ENCODE measurements around the gene WDR77. TPM values are rescaled to one million over a fixed set of nuclear protein-coding genes. Genes with fewer than 3 reads are reported as not detected.
A peak's percentile ranks its signal among the peaks of the same experiment; 100 is the strongest.

Gene WDR77
- total RNA-seq, result 10 to 100 TPM; 33.9 to 39.2 TPM

GRCh38 chr1:111448918-111449702 lies at the start of gene WDR77, which contains the start of gene ATP5PB:
TSS of gene WDR77 (minus strand) at chr1:111449256. CDS start at chr1:111449169, 87 bp downstream.
TSS of gene ATP5PB (plus strand) at chr1:111449464. CDS start at chr1:111449542, 78 bp downstream.
- ATAC-seq (peak; percentile 96 to 98), DNase-seq (ENCODE audit: low spot score in 2 of 2) (peak; percentile 82 to 95)
- Mint-ChIP-seq H3K27ac (peak within 1 kb of the TSS; percentile 96 to 100), H3K36me3 (peaks cover 43 to 50% of the 10 kb centered on the region in 2 donors), H3K9me3 (no peaks in the 10 kb centered on the region)

DNA sequence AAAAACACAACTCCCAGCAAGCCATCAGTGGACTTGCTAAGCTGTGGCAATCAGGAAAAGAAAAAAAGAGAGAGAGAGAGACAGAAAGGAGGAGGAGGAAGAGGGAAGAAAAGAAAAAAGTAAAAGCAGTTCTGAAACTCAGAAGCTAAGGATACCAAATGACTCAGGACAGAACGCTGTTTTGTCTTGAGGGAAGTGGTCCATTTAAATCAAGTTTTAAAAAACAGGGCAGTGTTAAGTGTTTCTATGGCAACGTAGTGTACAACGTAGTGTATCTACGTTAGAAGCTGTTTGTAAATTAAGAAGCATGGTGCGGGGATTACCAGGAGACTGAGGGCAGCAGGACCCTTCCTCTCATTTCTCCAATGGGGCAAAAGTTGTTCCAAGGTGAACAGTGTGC lies 48.5 kb upstream of the WDR77 start:
- ATAC-seq, result peak; percentile 73 to 87
- peak overlapping the region; percentile 17 to 78 for H3K27ac Mint-ChIP-seq
- peaks cover 0 to 37% of the 10 kb centered on the region in 2 donors for H3K36me3 Mint-ChIP-seq

GRCh38 chr1:111496398-111496797 lies 47.3 kb upstream of the WDR77 start:
- H3K36me3 Mint-ChIP-seq, result peaks cover 0 to 37% of the 10 kb centered on the region in 2 donors
- ATAC-seq (peak; percentile 75 to 77), DNase-seq (ENCODE audit: low spot score in 2 of 2) (no peak)
- H3K9me3 Mint-ChIP-seq, result peaks cover 10 to 32% of the 10 kb centered on the region in 2 donors
- peak overlapping the region in 1 of 2 donors; percentile 15 for H3K27ac Mint-ChIP-seq

More for the DNA sequence above, 48.5 kb upstream of the WDR77 start:
- peaks cover 10 to 32% of the 10 kb centered on the region in 2 donors for H3K9me3 Mint-ChIP-seq
- no peak for DNase-seq (ENCODE audit: low spot score in 2 of 2)

GRCh38 chr1:111491070-111491469 lies 42.0 kb upstream of the WDR77 start:
- DNase-seq (ENCODE audit: low spot score in 2 of 2) (no peak), ATAC-seq (no peak)
- Mint-ChIP-seq H3K9me3 (peaks cover 6 to 17% of the 10 kb centered on the region in 2 donors), H3K36me3 (peaks cover 0 to 21% of the 10 kb centered on the region in 2 donors), H3K27ac (no peak overlapping the region)

DNA sequence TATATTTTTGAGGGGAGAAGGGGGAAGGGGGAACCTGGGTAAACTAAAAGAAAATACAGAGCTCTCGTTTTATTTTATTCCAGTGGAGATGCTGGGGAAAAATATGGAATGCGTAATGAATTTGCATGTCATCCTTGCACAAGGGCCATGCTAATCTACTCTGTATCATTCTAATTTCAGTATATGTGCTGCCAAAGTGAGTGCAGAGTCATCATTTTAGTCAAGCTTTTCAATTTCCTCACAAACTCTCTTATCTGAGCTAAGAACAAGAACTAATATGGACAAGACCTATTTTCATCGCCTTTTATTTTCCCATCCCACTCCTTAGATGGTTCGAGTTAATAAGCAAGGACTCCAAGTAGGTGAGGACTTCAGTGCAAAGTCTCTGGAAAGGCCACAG lies 41.2 kb upstream of the WDR77 start:
- Mint-ChIP-seq H3K36me3 (peaks cover 0 to 14% of the 10 kb centered on the region in 2 donors), H3K9me3 (peaks cover 3 to 13% of the 10 kb centered on the region in 2 donors), H3K27ac (no peak overlapping the region)
- ATAC-seq (no peak), DNase-seq (ENCODE audit: low spot score in 2 of 2) (no peak)

- DNase-seq (ENCODE audit: low spot score in 2 of 2) (no peak), ATAC-seq (no peak)
- H3K27ac Mint-ChIP-seq, result no peak overlapping the region
- peaks cover 0 to 7% of the 10 kb centered on the region in 2 donors for H3K36me3 Mint-ChIP-seq
- H3K9me3 Mint-ChIP-seq, result peaks cover 1 to 11% of the 10 kb centered on the region in 2 donors
Observed at GRCh38 chr1:111489604-111490003, 40.5 kb upstream of the WDR77 start.

- Mint-ChIP-seq H3K36me3 (no peaks in the 10 kb centered on the region), H3K9me3 (peaks cover 0 to 1% of the 10 kb centered on the region in 2 donors), H3K27ac (no peak overlapping the region)
- ATAC-seq (no peak), DNase-seq (ENCODE audit: low spot score in 2 of 2) (no peak)
Observed at GRCh38 chr1:111488669-111489068, 39.6 kb upstream of the WDR77 start.

GRCh38 chr1:111487133-111487532 lies 38.1 kb upstream of the WDR77 start:
- DNase-seq (ENCODE audit: low spot score in 2 of 2), result no peak
- ATAC-seq, result no peak
- H3K36me3 Mint-ChIP-seq, result no peaks in the 10 kb centered on the region
- H3K9me3 Mint-ChIP-seq, result no peaks in the 10 kb centered on the region
- no peak overlapping the region for H3K27ac Mint-ChIP-seq

DNA sequence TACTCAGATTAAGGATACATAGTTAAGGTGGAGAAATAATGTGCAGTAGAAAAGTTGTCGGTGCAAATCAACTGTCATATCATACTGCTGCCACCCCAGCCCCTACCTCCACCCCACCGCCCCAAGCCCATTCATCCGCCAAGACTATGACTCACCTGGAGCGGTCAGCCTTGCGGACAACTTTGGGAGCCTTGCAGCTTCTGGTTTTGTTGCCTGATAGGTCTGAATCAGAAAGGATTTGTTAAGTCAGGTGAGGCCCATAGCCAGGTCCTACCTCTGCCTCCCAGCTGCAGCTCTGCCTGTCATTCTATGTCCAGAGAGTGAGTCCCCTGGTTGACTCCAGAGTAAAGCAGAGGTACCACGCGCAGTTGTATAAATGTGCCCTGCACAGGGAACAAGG lies 37.4 kb upstream of the WDR77 start:
- Mint-ChIP-seq H3K9me3 (no peaks in the 10 kb centered on the region), H3K27ac (no peak overlapping the region), H3K36me3 (no peaks in the 10 kb centered on the region)
- ATAC-seq (no peak), DNase-seq (ENCODE audit: low spot score in 2 of 2) (no peak)

DNA sequence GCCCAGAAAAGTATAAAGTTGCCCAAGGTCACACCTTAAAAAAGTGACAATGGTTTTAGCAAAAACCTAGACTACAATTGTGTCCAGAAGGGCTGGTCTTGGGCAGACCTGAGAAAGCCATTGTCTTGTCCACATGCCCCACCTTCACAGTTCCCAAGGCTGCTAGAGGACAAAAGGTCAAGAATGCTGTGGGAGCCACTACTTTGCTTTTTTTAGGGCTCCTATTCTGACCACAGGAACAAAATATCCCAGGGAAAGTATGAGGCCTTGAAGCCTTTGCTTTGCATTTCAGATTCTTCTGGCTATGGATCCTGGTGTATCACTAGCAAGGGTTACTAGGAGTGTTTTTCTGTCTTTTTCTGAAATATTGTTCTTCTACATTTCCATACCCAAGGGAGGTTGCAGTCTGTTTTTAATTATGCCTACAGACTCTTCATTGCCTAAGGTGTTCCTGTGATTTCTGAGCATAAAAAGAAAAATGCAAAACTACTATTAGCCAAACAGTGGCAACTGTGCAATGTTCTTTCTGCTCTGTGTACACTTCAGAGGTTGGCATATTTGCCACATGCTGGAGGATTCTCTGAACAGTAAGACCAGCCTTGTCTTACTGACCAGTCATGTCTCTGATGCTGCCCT lies 35.5 kb upstream of the WDR77 start:
- Mint-ChIP-seq H3K27ac (no peak overlapping the region), H3K9me3 (no peaks in the 10 kb centered on the region), H3K36me3 (no peaks in the 10 kb centered on the region)
- DNase-seq (ENCODE audit: low spot score in 2 of 2) (no peak), ATAC-seq (no peak)

- H3K9me3 Mint-ChIP-seq, result no peaks in the 10 kb centered on the region
- DNase-seq (ENCODE audit: low spot score in 2 of 2) (no peak), ATAC-seq (no peak)
- no peaks in the 10 kb centered on the region for H3K36me3 Mint-ChIP-seq
- no peak overlapping the region for H3K27ac Mint-ChIP-seq
Observed at GRCh38 chr1:111483876-111484275, 34.8 kb upstream of the WDR77 start.

DNA sequence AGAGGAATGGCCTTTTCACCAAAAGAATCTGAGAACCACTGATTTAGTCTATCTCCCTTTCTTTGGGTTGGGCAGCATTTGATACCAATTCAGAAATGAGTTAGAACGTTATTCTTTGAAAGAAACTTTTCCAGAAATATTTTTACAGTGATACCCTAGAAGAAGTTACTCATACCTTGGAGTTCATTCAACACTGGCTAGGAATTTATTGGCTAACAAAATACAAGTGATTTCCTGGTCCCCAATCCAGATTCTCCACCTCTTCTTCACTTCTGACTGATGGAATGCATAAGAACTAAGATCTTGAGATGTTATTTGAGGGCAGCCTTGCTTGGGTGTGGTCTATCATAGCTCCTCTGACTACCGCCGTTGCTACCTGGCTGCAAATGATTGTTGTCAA lies 34.1 kb upstream of the WDR77 start:
- DNase-seq (ENCODE audit: low spot score in 2 of 2) (no peak), ATAC-seq (no peak)
- H3K36me3 Mint-ChIP-seq, result peaks cover 2 to 5% of the 10 kb centered on the region in 2 donors
- H3K9me3 Mint-ChIP-seq, result no peaks in the 10 kb centered on the region
- no peak overlapping the region for H3K27ac Mint-ChIP-seq

- ATAC-seq (peak; percentile 84 to 85), DNase-seq (ENCODE audit: low spot score in 2 of 2) (peak in 1 of 2 donors; percentile 57)
- H3K36me3 Mint-ChIP-seq, result peaks cover 11 to 12% of the 10 kb centered on the region in 2 donors
- no peaks in the 10 kb centered on the region for H3K9me3 Mint-ChIP-seq
- no peak overlapping the region for H3K27ac Mint-ChIP-seq
Observed at GRCh38 chr1:111481387-111482221, 32.5 kb upstream of the WDR77 start.

DNA sequence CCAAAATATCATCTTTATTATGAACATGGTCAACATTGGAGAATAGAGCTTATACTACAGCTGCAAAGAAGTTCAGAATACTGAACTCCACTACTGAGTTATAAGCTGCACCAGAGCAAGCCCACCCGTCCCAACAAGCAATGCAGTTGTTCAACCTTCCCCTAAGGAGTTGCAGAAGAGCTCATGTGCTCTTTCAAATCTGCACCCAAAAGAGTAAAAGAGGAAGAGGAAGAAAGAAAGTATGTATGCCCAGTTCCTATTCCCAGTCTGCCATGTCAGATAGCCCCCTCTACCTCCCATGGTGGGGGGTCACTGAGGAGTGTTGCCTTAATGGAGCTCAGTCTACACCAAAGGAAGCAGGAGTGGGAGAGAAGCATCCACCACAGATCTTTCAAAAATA lies 31.6 kb upstream of the WDR77 start:
- ATAC-seq, result no peak
- no peak overlapping the region for H3K27ac Mint-ChIP-seq
- H3K9me3 Mint-ChIP-seq, result no peaks in the 10 kb centered on the region
- DNase-seq (ENCODE audit: low spot score in 2 of 2), result no peak
- peaks cover 11 to 12% of the 10 kb centered on the region in 2 donors for H3K36me3 Mint-ChIP-seq

GRCh38 chr1:111476761-111477309 lies 27.8 kb upstream of the WDR77 start:
- H3K9me3 Mint-ChIP-seq, result no peaks in the 10 kb centered on the region
- peaks cover 11 to 19% of the 10 kb centered on the region in 2 donors for H3K36me3 Mint-ChIP-seq

DNA sequence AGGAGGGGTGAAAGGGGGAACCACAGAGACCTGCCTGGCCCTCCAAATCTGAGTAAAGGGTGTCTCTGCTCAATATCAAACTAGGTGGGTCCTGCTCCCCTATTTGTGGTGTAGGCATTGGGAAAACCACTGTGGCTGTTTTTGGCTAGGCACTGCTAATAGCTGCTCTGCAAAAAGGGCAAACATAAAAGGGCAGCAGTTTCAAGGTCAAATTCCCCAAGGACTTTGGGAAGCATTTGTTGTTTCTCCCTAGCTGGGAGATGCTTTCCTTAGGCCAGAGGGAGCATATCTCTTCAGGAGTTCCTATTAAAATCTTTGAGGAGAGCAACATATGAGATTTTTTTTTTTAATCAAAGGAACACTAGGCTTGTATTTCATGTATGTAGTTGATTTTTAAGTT lies 27.2 kb upstream of the WDR77 start:
- no peak for ATAC-seq
- peaks cover 11 to 19% of the 10 kb centered on the region in 2 donors for H3K36me3 Mint-ChIP-seq

More at GRCh38 chr1:111476761-111477309, 27.8 kb upstream of the WDR77 start:
- ATAC-seq (peak; percentile 52 to 68), DNase-seq (ENCODE audit: low spot score in 2 of 2) (peak in 1 of 2 donors; percentile 28)
- H3K27ac Mint-ChIP-seq, result peak overlapping the region; percentile 15 to 79

More for the DNA sequence above, 27.2 kb upstream of the WDR77 start:
- Mint-ChIP-seq H3K27ac (peak overlapping the region in 1 of 2 donors; percentile 79), H3K9me3 (no peaks in the 10 kb centered on the region)
- DNase-seq (ENCODE audit: low spot score in 2 of 2), result no peak
